PC-3 (cell line): ENCODE data around the gene TIPRL. TPM values are rescaled to one million over a fixed set of nuclear protein-coding genes. Genes with fewer than 3 reads are reported as not detected.

Source experiments
- ATAC-seq: fragments of 200-7000 bp; cut with Tn5 transposase; 2 replicates; pipeline ENCODE4 v1.9.1; 2020; ENCODE audit warnings: mild to moderate bottlenecking, moderate library complexity
- BruUV-seq: library from RNA; stranded (reverse); fragments of 400-500 nt; replicated peaks from 2 replicates; lab custom pipeline; 2021; lab: Mats Ljungman, UMichigan
- CTCF ChIA-PET: fragments of 300-600 bp; sonication (Branson Sonifier 250); formaldehyde crosslinking; loops from one replicate; lab custom pipeline; 2022; ENCODE audit warnings: antibody characterized with exemption; lab: Charles Lee
- POLR2A ChIA-PET: fragments of 300-600 bp; sonication (Branson Sonifier 250); formaldehyde crosslinking; loops from one replicate; lab custom pipeline; 2022; ENCODE audit warnings: antibody characterized with exemption; ENCODE audit not compliant: unreplicated experiment; lab: Charles Lee
- DNase-seq: peaks from one replicate; pipeline ENCODE4 v3.0.0-alpha.2; 2015
- H2AFZ ChIP-seq: fragments of 300-600 bp; sonication (generic); 2 replicates; pipeline ENCODE4 v1.6.0; 2016; ENCODE audit warnings: antibody characterized with exemption, low read length
- H3F3A ChIP-seq: fragments of 300-600 bp; sonication (generic); one replicate; pipeline ENCODE4 v1.6.0; 2017; ENCODE audit warnings: antibody characterized with exemption, low read length, control low read depth, mild to moderate bottlenecking; ENCODE audit not compliant: unreplicated experiment
- H3K27ac ChIP-seq: fragments of 300-600 bp; sonication (generic); 2 replicates; pipeline ENCODE4 v1.5.1; 2016; ENCODE audit warnings: mild to moderate bottlenecking, low read length
- H3K27me3 ChIP-seq: fragments of 300-600 bp; sonication (generic); 2 replicates; pipeline ENCODE4 v1.6.1; 2016; ENCODE audit warnings: low read length, mixed read lengths
- H3K36me3 ChIP-seq: fragments of 300-600 bp; sonication (generic); 2 replicates; pipeline ENCODE4 v1.6.1; 2016; ENCODE audit warnings: low read depth, mixed run types, low read length, mixed read lengths
- H3K4me1 ChIP-seq: fragments of 300-600 bp; sonication (generic); 2 replicates; pipeline ENCODE4 v1.5.1; 2016; ENCODE audit warnings: low read length; ENCODE audit not compliant: insufficient read depth
- H3K4me2 ChIP-seq: fragments of 300-600 bp; sonication (generic); 2 replicates; pipeline ENCODE4 v1.6.0; 2016; ENCODE audit warnings: low read length
- H3K4me3 ChIP-seq: fragments of 300-600 bp; sonication (generic); 2 replicates; pipeline ENCODE4 v1.5.1; 2016; ENCODE audit warnings: mild to moderate bottlenecking, low read length, mixed read lengths
- H3K79me2 ChIP-seq: fragments of 300-600 bp; sonication (generic); 2 replicates; pipeline ENCODE4 v1.6.1; 2017; ENCODE audit warnings: low read length, mixed read lengths
- H3K9ac ChIP-seq: fragments of 300-600 bp; sonication (generic); 2 replicates; pipeline ENCODE4 v1.6.0; 2016; ENCODE audit warnings: mild to moderate bottlenecking, low read length
- H3K9me2 ChIP-seq: fragments of 300-600 bp; sonication (generic); replicated peaks from 2 replicates; pipeline ENCODE4 v1.6.1; 2016; ENCODE audit warnings: mixed run types, low read length, mixed read lengths
- H3K9me3 ChIP-seq: fragments of 300-600 bp; sonication (generic); 2 replicates; pipeline ENCODE4 v1.6.1; 2016; ENCODE audit warnings: low read length, mixed read lengths
- H4K20me1 ChIP-seq: fragments of 300-600 bp; sonication (generic); 2 replicates; pipeline ENCODE4 v1.6.1; 2016; ENCODE audit warnings: low read length, mixed read lengths
- EZH2 ChIP-seq: fragments of 300-600 bp; sonication (generic); IDR thresholded peaks from one replicate; pipeline ENCODE4 v1.6.1; 2017; ENCODE audit warnings: antibody characterized with exemption, mild to moderate bottlenecking, low read length; ENCODE audit not compliant: unreplicated experiment
- EZH2phosphoT487 ChIP-seq: fragments of 300-600 bp; sonication (generic); IDR thresholded peaks from 2 replicates; pipeline ENCODE4 v1.6.1; 2018; ENCODE audit warnings: mild to moderate bottlenecking, antibody characterized with exemption, low read length, borderline replicate concordance
- intact Hi-C: fragments of 100-400 bp; cut with micrococcal nuclease; formaldehyde crosslinking; loops from 2 replicates; pipeline ENCODE4 v1.9.0; 2023
- total RNA-seq: library from RNA; depleted of rRNA; stranded (reverse); fragments of >200 nt; gene quantifications from 2 replicates; pipeline ENCODE4 v1.2.3, GENCODE V29; 2014
- TF ChIP-seq, protein P1 (sequence below): fragments of 300-600 bp; sonication (generic); conservative IDR thresholded peaks from 2 replicates; pipeline ENCODE4 v1.5.1; 2017; ENCODE audit warnings: antibody characterized with exemption, low read depth, mild to moderate bottlenecking, low read length

TIPRL gene
- total RNA-seq, 1 experiment from 2014 or later = 50.1 TPM

GRCh38 chr1:168134132-168134531 is 44.6 kb upstream of the TIPRL start:
- TF ChIP-seq EZH2 = no peak
- TF ChIP-seq, protein P1, sequence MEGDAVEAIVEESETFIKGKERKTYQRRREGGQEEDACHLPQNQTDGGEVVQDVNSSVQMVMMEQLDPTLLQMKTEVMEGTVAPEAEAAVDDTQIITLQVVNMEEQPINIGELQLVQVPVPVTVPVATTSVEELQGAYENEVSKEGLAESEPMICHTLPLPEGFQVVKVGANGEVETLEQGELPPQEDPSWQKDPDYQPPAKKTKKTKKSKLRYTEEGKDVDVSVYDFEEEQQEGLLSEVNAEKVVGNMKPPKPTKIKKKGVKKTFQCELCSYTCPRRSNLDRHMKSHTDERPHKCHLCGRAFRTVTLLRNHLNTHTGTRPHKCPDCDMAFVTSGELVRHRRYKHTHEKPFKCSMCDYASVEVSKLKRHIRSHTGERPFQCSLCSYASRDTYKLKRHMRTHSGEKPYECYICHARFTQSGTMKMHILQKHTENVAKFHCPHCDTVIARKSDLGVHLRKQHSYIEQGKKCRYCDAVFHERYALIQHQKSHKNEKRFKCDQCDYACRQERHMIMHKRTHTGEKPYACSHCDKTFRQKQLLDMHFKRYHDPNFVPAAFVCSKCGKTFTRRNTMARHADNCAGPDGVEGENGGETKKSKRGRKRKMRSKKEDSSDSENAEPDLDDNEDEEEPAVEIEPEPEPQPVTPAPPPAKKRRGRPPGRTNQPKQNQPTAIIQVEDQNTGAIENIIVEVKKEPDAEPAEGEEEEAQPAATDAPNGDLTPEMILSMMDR = no peak
- no peak for TF ChIP-seq EZH2phosphoT487
- Histone ChIP-seq H4K20me1 (no peaks in the 10 kb centered on the region), H3K9me2 (no peaks in the 10 kb centered on the region), H3K79me2 (no peaks in the 10 kb centered on the region), H2AFZ (no peak overlapping the region), H3K36me3 (no peaks in the 10 kb centered on the region), H3K9ac (no peak overlapping the region), H3F3A (no peaks in the 10 kb centered on the region), H3K27ac (no peak overlapping the region), H3K4me1 (peaks cover 25% of the 10 kb centered on the region), H3K4me3 (no peak overlapping the region), H3K9me3 (no peaks in the 10 kb centered on the region), H3K27me3 (no peaks in the 10 kb centered on the region), H3K4me2 (no peak overlapping the region)
- intact Hi-C loops = no loop called here
- BruUV-seq = no TSS peak
- POLR2A ChIA-PET = no interaction called here
- ATAC-seq (no peak), DNase-seq (no peak)
- CTCF ChIA-PET = no interaction called here

DNA sequence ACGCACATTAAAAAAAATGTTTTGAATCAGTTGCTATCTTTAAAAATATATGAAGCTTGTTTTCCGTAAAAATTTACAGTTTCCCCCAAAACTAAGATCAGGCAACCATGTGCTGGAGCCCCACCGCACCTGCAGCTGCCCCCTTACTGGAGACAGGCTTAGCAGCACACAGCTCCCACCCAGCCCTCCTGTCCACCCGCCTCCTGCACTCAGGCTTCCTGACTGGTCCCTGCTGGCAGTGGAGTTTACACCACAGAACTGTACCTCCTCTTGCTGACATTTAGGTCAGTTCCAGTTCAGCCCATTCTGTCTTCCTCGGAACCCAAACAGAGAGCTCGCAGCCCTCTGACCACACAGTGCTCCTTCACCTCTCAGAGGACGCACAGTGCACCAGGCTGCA is 44.1 kb upstream of the TIPRL start:
- DNase-seq (no peak), ATAC-seq (no peak)
- H3K9me3 ChIP-seq = no peaks in the 10 kb centered on the region
- no peaks in the 10 kb centered on the region for H4K20me1 ChIP-seq
- H3K4me2 ChIP-seq = peak overlapping the region; percentile 94
- no peaks in the 10 kb centered on the region for H3K36me3 ChIP-seq
- peaks cover 25% of the 10 kb centered on the region for H3K4me1 ChIP-seq
- ChIA-PET CTCF (no interaction called here), POLR2A (no interaction called here)
- no TSS peak for BruUV-seq
- H3F3A ChIP-seq = no peaks in the 10 kb centered on the region
- no peak for TF ChIP-seq EZH2
- TF ChIP-seq, protein P1 = no peak
- no peaks in the 10 kb centered on the region for H3K9me2 ChIP-seq
- no peak overlapping the region for H2AFZ ChIP-seq
- no peak overlapping the region; the same call in 1 of the 2 replicates for H3K4me3 ChIP-seq
- no peak overlapping the region for H3K27ac ChIP-seq
- H3K27me3 ChIP-seq = no peaks in the 10 kb centered on the region
- intact Hi-C loops = no loop called here
- no peak overlapping the region for H3K9ac ChIP-seq
- no peaks in the 10 kb centered on the region for H3K79me2 ChIP-seq

- no peak for TF ChIP-seq EZH2phosphoT487
- TF ChIP-seq EZH2 = no peak
- TF ChIP-seq, protein P1 = no peak
- H3K36me3 ChIP-seq = no peaks in the 10 kb centered on the region
- no peak overlapping the region for H3K9ac ChIP-seq
- peak overlapping the region; percentile 93 for H2AFZ ChIP-seq
- ChIA-PET POLR2A (no interaction called here), CTCF (no interaction called here)
- H3K27me3 ChIP-seq = no peaks in the 10 kb centered on the region
- DNase-seq = peak; percentile 21
- H3K27ac ChIP-seq = no peak overlapping the region
- no peaks in the 10 kb centered on the region for H3F3A ChIP-seq
- H3K9me2 ChIP-seq = no peaks in the 10 kb centered on the region
- H3K4me1 ChIP-seq = peaks cover 25% of the 10 kb centered on the region
- H3K4me3 ChIP-seq = peak overlapping the region; percentile 81
- intact Hi-C loops = no loop called here
- BruUV-seq = TSS peak; percentile 39
- H3K9me3 ChIP-seq = no peaks in the 10 kb centered on the region
- no peaks in the 10 kb centered on the region for H4K20me1 ChIP-seq
- ATAC-seq = no peak; the same call in 1 of the 2 replicates
- peak overlapping the region; percentile 94 for H3K4me2 ChIP-seq
- H3K79me2 ChIP-seq = no peaks in the 10 kb centered on the region
Measured at GRCh38 chr1:168135116-168135920, 43.4 kb upstream of the TIPRL start.
